HG03565 (cell line): Measurements from ENCODE around the gene OLA1.

Experiments
- ATAC-seq: cut with Tn5 transposase; IDR thresholded peaks from one replicate; pipeline ENCODE4 v1.9.1; 2021; ENCODE audit warnings: mild to moderate bottlenecking, moderate library complexity; ENCODE audit not compliant: unreplicated experiment

The OLA1 gene

GRCh38 chr2:174070281-174070680 lies 178.1 kb downstream of the OLA1 start:
- ATAC-seq, result no peak

- ATAC-seq, result no peak
Observed at GRCh38 chr2:174067815-174068214, 180.5 kb downstream of the OLA1 start.

GRCh38 chr2:174066871-174067270 lies 181.5 kb downstream of the OLA1 start:
- ATAC-seq, result no peak

- ATAC-seq, result no peak
Observed at GRCh38 chr2:174063492-174064092, 184.7 kb downstream of the OLA1 start.

GRCh38 chr2:174062934-174063333 lies 185.4 kb downstream of the OLA1 start:
- ATAC-seq, result no peak

- ATAC-seq, result no peak
Observed at GRCh38 chr2:174059884-174060244, 188.5 kb downstream of the OLA1 start.

GRCh38 chr2:174059178-174059883 lies 189.0 kb downstream of the OLA1 start:
- ATAC-seq, result no peak

GRCh38 chr2:174058456-174058855 lies 189.9 kb downstream of the OLA1 start:
- ATAC-seq, result no peak

GRCh38 chr2:174058026-174058425 lies 190.3 kb downstream of the OLA1 start:
- no peak for ATAC-seq

- no peak for ATAC-seq
Observed at GRCh38 chr2:174054926-174055325, 193.4 kb downstream of the OLA1 start.

GRCh38 chr2:174053355-174054151 lies 194.8 kb downstream of the OLA1 start:
- ATAC-seq, result no peak

GRCh38 chr2:174052584-174052976 lies 195.8 kb downstream of the OLA1 start:
- ATAC-seq, result no peak

- no peak for ATAC-seq
Observed at GRCh38 chr2:174051741-174052583, 196.4 kb downstream of the OLA1 start.

GRCh38 chr2:174051068-174051467 lies 197.3 kb downstream of the OLA1 start:
- no peak for ATAC-seq

GRCh38 chr2:174049895-174050294 lies 198.4 kb downstream of the OLA1 start:
- no peak for ATAC-seq

GRCh38 chr2:174048243-174048642 lies 200.1 kb downstream of the OLA1 start:
- ATAC-seq, result no peak

GRCh38 chr2:174047746-174048145 lies 200.6 kb downstream of the OLA1 start:
- ATAC-seq, result no peak

- no peak for ATAC-seq
Observed at GRCh38 chr2:174046172-174046571, 202.2 kb downstream of the OLA1 start.

GRCh38 chr2:174044556-174044955 lies 203.8 kb downstream of the OLA1 start:
- ATAC-seq, result no peak

- no peak for ATAC-seq
Observed at GRCh38 chr2:174040417-174040701, 208.0 kb downstream of the OLA1 start.
